Ovary (tissue), 9 donors: ENCODE measurements around the gene SYNPO. TPM values are rescaled to one million over a fixed set of nuclear protein-coding genes. Genes with fewer than 3 reads are reported as not detected.

Experiments used
- DNase-seq, 5 donors: peaks; one replicate each; pipeline ENCODE4 v3.0.0-alpha.2; 2019 to 2020
- H3K27ac ChIP-seq, 2 donors: fragments of 200-600 bp; one replicate each; pipeline versions ENCODE4 v1.5.1 to v1.8.0; 2019 to 2022
- H3K27me3 ChIP-seq: fragments of 200-600 bp; one replicate; pipeline ENCODE4 v1.8.0; 2022
- H3K36me3 ChIP-seq: fragments of 200-600 bp; sonication (generic); one replicate; pipeline ENCODE4 v1.5.1; 2019
- H3K4me1 ChIP-seq: one replicate; pipeline ENCODE4 v1.8.1; 2013; ENCODE audit warnings: mild to moderate bottlenecking, moderate library complexity; ENCODE audit not compliant: insufficient read depth
- H3K4me3 ChIP-seq: fragments of 200-600 bp; sonication (generic); one replicate; pipeline ENCODE4 v1.5.1; 2017
- H3K9me3 ChIP-seq, 2 donors: fragments of 200-600 bp in 1 of 2; sonication (generic) in 1 of 2; one replicate each; pipeline versions ENCODE4 v1.5.1 to v1.8.1; 2013 to 2019; ENCODE audit warnings: mild to moderate bottlenecking in 1 of 2, moderate library complexity in 1 of 2
- CTCF ChIP-seq, 3 donors: fragments of 450-650 bp in 2 of 3; fragments of 200-600 bp in 1 of 3; IDR thresholded peaks; one replicate each; pipeline versions ENCODE4 v1.5.1 to v1.8.0; 2016 to 2022; ENCODE audit warnings: antibody characterized with exemption in 3 of 3, mild to moderate bottlenecking in 1 of 3
- EP300 ChIP-seq: sonication (generic); formaldehyde crosslinking; IDR thresholded peaks from one replicate; pipeline ENCODE4 v1.6.1; 2017; ENCODE audit warnings: antibody characterized with exemption
- POLR2A ChIP-seq: fragments of 450-650 bp; IDR thresholded peaks from one replicate; pipeline ENCODE4 v1.6.1; 2017; ENCODE audit warnings: antibody characterized with exemption, mild to moderate bottlenecking, moderate library complexity
- WGBS, 3 donors: extraction: QIAGEN DNeasy Blood & Tissue Kit in 1 of 3; methylation state at CpG; one replicate each; pipeline versions ENCODE4 v1.1.5 to v1.1.7; 2013 to 2017; 5-methylcytosine and 5-hydroxymethylcytosine counted together
- intact Hi-C, 4 donors: fragments of 100-400 bp; cut with DNase I; formaldehyde crosslinking; loops; one replicate each; pipeline versions ENCODE4 v1.11.0 to v1.15.1; 2022 to 2023
- polyA plus RNA-seq, 2 donors: library from polyadenylated mRNA; stranded (reverse); fragments of 200-250 nt in 1 of 2; fragments of 350-450 nt in 1 of 2; fragmentation: Illumina TruSeq in 1 of 2; extraction: RNeasy Lipid Tissue Mini Kit (QIAGEN cat#74804) in 1 of 2; gene quantifications; one replicate each; pipeline ENCODE4 v1.2.3, GENCODE V29; 2013 to 2014
- total RNA-seq, 7 donors: library from RNA; depleted of rRNA in 2 of 7; stranded (reverse); fragments of >200 nt in 2 of 7; fragmentation: NEBNext Ultra II Directional in 3 of 7; extraction: Animal tissue kit (Norgen Biotek cat#: 25700) in 3 of 7; gene quantifications; one replicate each; pipeline versions ENCODE4 v1.1.0 to v1.2.4, GENCODE V29; 2016 to 2023
- donor health status: DM: no; HTN: no; CAD: no; lungs with moderate emphysema.
- donor health status: DM: no; HTN: no; CAD: no.
- donor health status: Bipolar disorder and iron deficiency.
- donor health status: DM: yes; HTN: yes; CAD: no.
- donor health status: DM: no; HTN: no; CAD: no.
- donor health status: DM: yes; HTN: yes; CAD: no.

The SYNPO gene
- total and polyA plus RNA-seq, 9 donors, result 8.3 to 174 (median 70.2) TPM

- no peak overlapping the region for H3K27ac ChIP-seq
Observed at GRCh38 chr5:150633429-150633828, 7.0 kb upstream of the SYNPO start.

DNA sequence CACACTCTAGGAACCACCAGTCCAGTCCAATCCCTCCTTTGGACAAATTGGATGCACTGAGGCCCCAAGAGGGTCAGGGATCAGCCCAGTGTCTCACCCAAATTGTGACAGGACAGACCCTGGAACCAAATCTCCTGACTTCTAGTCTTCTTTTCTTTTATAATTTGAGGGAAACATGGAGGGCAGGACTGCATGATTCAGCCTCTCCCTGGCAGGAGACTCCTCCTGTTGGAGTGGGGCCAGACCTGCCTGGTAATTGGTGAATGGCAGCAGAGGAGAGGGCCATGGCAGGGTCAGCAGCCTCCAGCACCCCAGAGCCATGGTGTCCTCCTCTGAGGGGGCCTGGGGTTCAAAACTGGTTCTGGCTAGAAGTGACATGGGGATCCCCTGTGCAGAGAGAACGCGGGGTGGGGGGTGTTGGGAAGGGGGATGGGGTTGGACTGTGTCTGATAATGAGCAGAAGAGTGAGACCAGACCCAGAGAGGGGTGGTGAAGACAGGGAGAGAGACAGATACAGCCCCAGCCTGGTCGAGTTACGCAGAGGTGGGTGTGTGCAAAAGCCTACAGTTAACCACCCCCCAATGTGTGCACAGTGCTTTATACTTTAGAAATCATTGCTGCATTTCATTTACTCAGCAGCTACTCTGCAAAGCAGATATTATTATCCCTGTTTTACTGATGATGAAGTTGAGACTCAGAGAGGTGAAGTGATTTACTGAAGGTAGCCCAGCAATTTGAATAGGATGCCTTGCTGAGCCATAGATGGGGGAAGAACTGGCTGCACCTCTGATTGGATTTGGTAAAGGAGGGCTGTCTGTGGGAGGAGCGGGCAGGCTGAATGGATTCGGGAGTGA, 3.8 kb upstream of the SYNPO start:
- Histone ChIP-seq H3K36me3 (no peaks in the 10 kb centered on the region), H3K9me3 (no peaks in the 10 kb centered on the region), H3K27me3 (no peaks in the 10 kb centered on the region), H3K27ac (peak overlapping the region in 1 of 2 donors; percentile 42), H3K4me3 (no peak overlapping the region), H3K4me1 (peaks cover 28% of the 10 kb centered on the region)
- intact Hi-C loops, result no loop called here
- DNase-seq, result peak; percentile 63 to 80 (median 77)
- WGBS, 3 donors, result 47 to 65% (median 53%) methylated on average over 6 of the region's 6 CpGs
- no peak for TF ChIP-seq POLR2A

More at GRCh38 chr5:150633429-150633828, 7.0 kb upstream of the SYNPO start:
- intact Hi-C loops, result no loop called here
- peaks cover 6% of the 10 kb centered on the region for H3K4me1 ChIP-seq
- H3K36me3 ChIP-seq, result no peaks in the 10 kb centered on the region
- no peak for DNase-seq
- H3K4me3 ChIP-seq, result no peak overlapping the region
- TF ChIP-seq POLR2A (no peak), CTCF (IDR thresholded peaks at IDR 0.05) (no peak), EP300 (no peak)
- H3K27me3 ChIP-seq, result no peaks in the 10 kb centered on the region
- WGBS, 3 donors, result 47 to 54% (median 48%) methylated on average over 2 of the region's 2 CpGs
- H3K9me3 ChIP-seq, result no peaks in the 10 kb centered on the region

GRCh38 chr5:150637245-150638052, 3.0 kb upstream of the SYNPO start:
- TF ChIP-seq POLR2A, result no peak
- TF ChIP-seq EP300, result no peak
- TF ChIP-seq CTCF (IDR thresholded peaks at IDR 0.05), result no peak
- DNase-seq, result peak in 2 of 5 donors; percentile 54 to 57
- Histone ChIP-seq H3K36me3 (no peaks in the 10 kb centered on the region), H3K4me3 (no peak overlapping the region), H3K4me1 (peaks cover 36% of the 10 kb centered on the region), H3K9me3 (no peaks in the 10 kb centered on the region), H3K27ac (peak overlapping the region in 1 of 2 donors; percentile 93), H3K27me3 (no peaks in the 10 kb centered on the region)
- intact Hi-C loops, result no loop called here
- 11 to 35% (median 20%) methylated on average over 21 of the region's 21 CpGs for WGBS, 3 donors

GRCh38 chr5:150638053-150638444, 2.4 kb upstream of the SYNPO start:
- Histone ChIP-seq H3K9me3 (no peaks in the 10 kb centered on the region), H3K4me1 (peaks cover 42% of the 10 kb centered on the region), H3K36me3 (no peaks in the 10 kb centered on the region), H3K27ac (peak overlapping the region in 1 of 2 donors; percentile 93), H3K4me3 (no peak overlapping the region), H3K27me3 (no peaks in the 10 kb centered on the region)
- 26 to 37% (median 29%) methylated on average over 1 of the region's 1 CpG for WGBS, 3 donors
- DNase-seq, result no peak
- TF ChIP-seq EP300, result no peak
- no peak for TF ChIP-seq CTCF (IDR thresholded peaks at IDR 0.05)
- TF ChIP-seq POLR2A, result no peak
- intact Hi-C loops, result no loop called here
